ENCODE measurements around the gene NR2F1. TPM values are rescaled to one million over a fixed set of nuclear protein-coding genes. Genes with fewer than 3 reads are reported as not detected.

NR2F1 gene
- total RNA-seq, 1 donor from 2014 or later, result not detected

- DNase-seq (ENCODE audit: low spot score), result no peak
- no peak overlapping the region for H3K4me3 Mint-ChIP-seq
- H3K36me3 Mint-ChIP-seq (ENCODE audit: low read depth), result peaks cover 2% of the 10 kb centered on the region
- peaks cover 90% of the 10 kb centered on the region for H3K27me3 Mint-ChIP-seq (ENCODE audit: insufficient read depth)
- H3K9me3 Mint-ChIP-seq, result no peaks in the 10 kb centered on the region
- H3K27ac Mint-ChIP-seq, result no peak overlapping the region
- H3K4me1 Mint-ChIP-seq (ENCODE audit: low read depth), result peaks cover 10% of the 10 kb centered on the region
- intact Hi-C loops (cut with micrococcal nuclease), result loop anchor here (1.0 to 5.0 kb wide), 4 partner anchors 37 to 1241 kb away; no protein-coding TSS in a partner anchor
These were observed 25.8 kb downstream of the NR2F1 start for GRCh38 chr5:93608855-93609254.

GRCh38 chr5:93609762-93610161, 26.7 kb downstream of the NR2F1 start:
- peaks cover 92% of the 10 kb centered on the region for H3K27me3 Mint-ChIP-seq (ENCODE audit: insufficient read depth)
- DNase-seq (ENCODE audit: low spot score), result no peak
- peaks cover 10% of the 10 kb centered on the region for H3K4me1 Mint-ChIP-seq (ENCODE audit: low read depth)
- intact Hi-C loops (cut with micrococcal nuclease), result loop anchor here (1.0 to 10.0 kb wide), 3 partner anchors 7 to 505 kb away; a partner anchor contains a TSS
- no peak overlapping the region for H3K4me3 Mint-ChIP-seq
- H3K9me3 Mint-ChIP-seq, result no peaks in the 10 kb centered on the region
- no peak overlapping the region for H3K27ac Mint-ChIP-seq
- peaks cover under 1% of the 10 kb centered on the region for H3K36me3 Mint-ChIP-seq (ENCODE audit: low read depth)

- Mint-ChIP-seq H3K9me3 (no peaks in the 10 kb centered on the region), H3K4me3 (no peak overlapping the region), H3K36me3 (ENCODE audit: low read depth) (no peaks in the 10 kb centered on the region), H3K4me1 (ENCODE audit: low read depth) (peaks cover 10% of the 10 kb centered on the region), H3K27me3 (ENCODE audit: insufficient read depth) (peaks cover 86% of the 10 kb centered on the region), H3K27ac (no peak overlapping the region)
- intact Hi-C loops (cut with micrococcal nuclease), result loop anchor here (1.0 to 10.0 kb wide), 3 partner anchors 8 to 504 kb away; a partner anchor contains a TSS
- no peak for DNase-seq (ENCODE audit: low spot score)
These were observed 27.7 kb downstream of the NR2F1 start for GRCh38 chr5:93610581-93611272.

GRCh38 chr5:93611273-93611975, 28.4 kb downstream of the NR2F1 start:
- no peak overlapping the region for H3K27ac Mint-ChIP-seq
- peaks cover 85% of the 10 kb centered on the region for H3K27me3 Mint-ChIP-seq (ENCODE audit: insufficient read depth)
- no peaks in the 10 kb centered on the region for H3K36me3 Mint-ChIP-seq (ENCODE audit: low read depth)
- peaks cover 10% of the 10 kb centered on the region for H3K4me1 Mint-ChIP-seq (ENCODE audit: low read depth)
- H3K9me3 Mint-ChIP-seq, result no peaks in the 10 kb centered on the region
- intact Hi-C loops (cut with micrococcal nuclease), result loop anchor here (1.0 to 10.0 kb wide), 2 partner anchors 9 to 503 kb away; a partner anchor contains a TSS
- DNase-seq (ENCODE audit: low spot score), result no peak
- no peak overlapping the region for H3K4me3 Mint-ChIP-seq

- H3K4me3 Mint-ChIP-seq, result no peak overlapping the region
- no peak overlapping the region for H3K27ac Mint-ChIP-seq
- intact Hi-C loops (cut with micrococcal nuclease), result loop anchor here (1.0 to 10.0 kb wide), 2 partner anchors 8 to 503 kb away; a partner anchor contains a TSS
- H3K4me1 Mint-ChIP-seq (ENCODE audit: low read depth), result peaks cover 9% of the 10 kb centered on the region
- H3K27me3 Mint-ChIP-seq (ENCODE audit: insufficient read depth), result peaks cover 82% of the 10 kb centered on the region
- no peaks in the 10 kb centered on the region for H3K9me3 Mint-ChIP-seq
- no peak for DNase-seq (ENCODE audit: low spot score)
- no peaks in the 10 kb centered on the region for H3K36me3 Mint-ChIP-seq (ENCODE audit: low read depth)
These were observed 29.2 kb downstream of the NR2F1 start for GRCh38 chr5:93611976-93612854.

DNA sequence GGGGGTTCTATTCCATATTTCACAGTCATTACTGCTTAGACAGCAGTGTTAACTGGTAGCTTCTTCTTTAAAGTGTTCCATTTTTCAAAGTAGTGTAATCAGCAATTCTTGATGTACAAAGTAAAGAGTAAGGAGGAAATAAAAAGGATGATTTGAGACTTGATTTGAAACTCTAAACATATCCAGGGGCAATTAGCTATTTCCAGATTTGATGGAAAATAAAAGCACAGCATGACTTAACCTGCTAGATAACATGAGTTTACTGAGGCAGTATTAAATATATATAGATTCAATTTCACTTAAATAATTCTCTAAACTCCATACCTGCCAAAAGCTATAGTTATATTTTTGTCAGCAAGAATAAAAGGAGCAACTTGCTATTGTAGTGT, 29.8 kb downstream of the NR2F1 start:
- peaks cover 76% of the 10 kb centered on the region for H3K27me3 Mint-ChIP-seq (ENCODE audit: insufficient read depth)
- H3K36me3 Mint-ChIP-seq (ENCODE audit: low read depth), result no peaks in the 10 kb centered on the region

GRCh38 chr5:93616538-93617174, 33.6 kb downstream of the NR2F1 start:
- no peak for DNase-seq (ENCODE audit: low spot score)
- no peaks in the 10 kb centered on the region for H3K9me3 Mint-ChIP-seq
- peaks cover 61% of the 10 kb centered on the region for H3K27me3 Mint-ChIP-seq (ENCODE audit: insufficient read depth)
- peaks cover 10% of the 10 kb centered on the region for H3K4me1 Mint-ChIP-seq (ENCODE audit: low read depth)
- H3K27ac Mint-ChIP-seq, result no peak overlapping the region
- intact Hi-C loops (cut with micrococcal nuclease), result loop anchor here (10.0 kb wide), 1 partner anchor 498 kb away; a partner anchor contains a TSS
- H3K36me3 Mint-ChIP-seq (ENCODE audit: low read depth), result no peaks in the 10 kb centered on the region
- H3K4me3 Mint-ChIP-seq, result no peak overlapping the region

More for the DNA sequence above, 29.8 kb downstream of the NR2F1 start:
- intact Hi-C loops (cut with micrococcal nuclease), result loop anchor here (10.0 kb wide), 1 partner anchor 502 kb away; a partner anchor contains a TSS
- Mint-ChIP-seq H3K4me3 (no peak overlapping the region), H3K4me1 (ENCODE audit: low read depth) (peaks cover 3% of the 10 kb centered on the region), H3K9me3 (no peaks in the 10 kb centered on the region), H3K27ac (no peak overlapping the region)
- DNase-seq (ENCODE audit: low spot score), result no peak

- Mint-ChIP-seq H3K9me3 (no peaks in the 10 kb centered on the region), H3K27me3 (ENCODE audit: insufficient read depth) (peaks cover 44% of the 10 kb centered on the region), H3K27ac (peak overlapping the region; percentile 29), H3K4me3 (peak overlapping the region; percentile 90), H3K4me1 (ENCODE audit: low read depth) (peaks cover 10% of the 10 kb centered on the region), H3K36me3 (ENCODE audit: low read depth) (no peaks in the 10 kb centered on the region)
- peak; percentile 25 for DNase-seq (ENCODE audit: low spot score)
- intact Hi-C loops (cut with micrococcal nuclease), result loop anchor here (1.0 to 5.0 kb wide), 3 partner anchors 9 to 1232 kb away; no protein-coding TSS in a partner anchor
These were observed 37.7 kb downstream of the NR2F1 start for GRCh38 chr5:93620487-93621326.

DNA sequence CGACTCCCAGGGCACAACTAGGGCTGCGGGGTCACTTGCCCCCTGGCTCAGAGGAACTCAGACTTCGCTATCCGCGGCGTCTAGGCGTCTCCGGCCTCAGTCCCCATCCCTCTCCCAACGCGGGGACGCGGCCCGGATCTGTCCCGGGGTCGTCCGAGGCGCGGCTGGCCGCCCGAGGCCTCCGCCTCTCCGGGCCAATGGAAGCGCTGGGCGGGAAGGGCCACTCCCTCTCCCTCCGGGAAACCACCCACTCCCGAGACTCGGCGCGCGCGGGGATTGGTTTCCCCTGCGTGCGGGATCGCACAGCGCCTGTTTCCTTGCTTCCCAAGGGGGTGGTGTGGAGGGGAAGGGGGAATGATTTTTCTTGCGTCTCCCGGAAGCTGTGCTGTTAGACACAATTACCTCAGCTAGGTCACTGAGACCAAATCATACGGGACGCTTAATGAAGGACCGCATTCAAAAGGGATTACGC, 38.3 kb downstream of the NR2F1 start:
- DNase-seq (ENCODE audit: low spot score), result no peak
- no peak overlapping the region for H3K27ac Mint-ChIP-seq
- no peaks in the 10 kb centered on the region for H3K36me3 Mint-ChIP-seq (ENCODE audit: low read depth)
- peaks cover 10% of the 10 kb centered on the region for H3K4me1 Mint-ChIP-seq (ENCODE audit: low read depth)
- H3K27me3 Mint-ChIP-seq (ENCODE audit: insufficient read depth), result peaks cover 39% of the 10 kb centered on the region
- peak overlapping the region; percentile 58 for H3K4me3 Mint-ChIP-seq
- intact Hi-C loops (cut with micrococcal nuclease), result loop anchor here (5.0 kb wide), 2 partner anchors 181 to 1231 kb away; no protein-coding TSS in a partner anchor
- H3K9me3 Mint-ChIP-seq, result no peaks in the 10 kb centered on the region

DNA sequence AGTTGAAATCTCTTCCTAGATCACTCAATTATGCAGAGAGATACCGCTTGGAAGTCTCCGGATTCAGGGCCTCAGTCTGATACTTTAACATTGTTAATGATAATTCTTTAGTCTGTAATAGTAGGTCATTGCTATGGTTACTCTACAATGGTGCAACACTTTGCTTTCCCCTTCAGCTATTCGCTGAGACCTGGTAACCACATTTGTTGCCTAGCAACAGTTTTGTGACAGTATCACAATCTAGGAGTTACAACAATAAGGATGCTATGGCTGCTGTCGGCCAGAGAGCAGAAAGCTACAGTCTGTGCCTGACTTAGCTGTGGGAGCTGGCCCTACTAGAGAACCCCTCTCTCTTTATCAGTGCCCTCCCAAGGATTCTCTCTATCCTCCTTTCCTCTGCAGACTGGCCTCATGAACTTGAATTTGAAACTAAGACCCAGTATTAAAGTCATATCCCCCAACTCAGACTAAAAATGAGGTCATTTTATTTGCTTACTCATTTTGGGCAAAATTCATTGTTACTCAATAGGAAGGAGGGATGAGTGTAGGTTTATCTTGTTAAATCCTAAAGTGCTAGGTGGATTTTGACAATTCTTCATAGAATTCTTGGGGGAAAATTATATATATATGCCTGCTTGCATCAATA, 39.3 kb downstream of the NR2F1 start:
- Mint-ChIP-seq H3K4me3 (no peak overlapping the region), H3K27ac (no peak overlapping the region), H3K4me1 (ENCODE audit: low read depth) (peaks cover 10% of the 10 kb centered on the region), H3K9me3 (no peaks in the 10 kb centered on the region), H3K27me3 (ENCODE audit: insufficient read depth) (peaks cover 35% of the 10 kb centered on the region), H3K36me3 (ENCODE audit: low read depth) (no peaks in the 10 kb centered on the region)
- no peak for DNase-seq (ENCODE audit: low spot score)
- intact Hi-C loops (cut with micrococcal nuclease), result loop anchor here (5.0 kb wide), 2 partner anchors 180 to 1230 kb away; no protein-coding TSS in a partner anchor

GRCh38 chr5:93623153-93623552, 40.1 kb downstream of the NR2F1 start:
- Mint-ChIP-seq H3K4me1 (ENCODE audit: low read depth) (peaks cover 10% of the 10 kb centered on the region), H3K36me3 (ENCODE audit: low read depth) (no peaks in the 10 kb centered on the region), H3K9me3 (no peaks in the 10 kb centered on the region), H3K27me3 (ENCODE audit: insufficient read depth) (peaks cover 35% of the 10 kb centered on the region), H3K27ac (no peak overlapping the region), H3K4me3 (no peak overlapping the region)
- no peak for DNase-seq (ENCODE audit: low spot score)
- intact Hi-C loops (cut with micrococcal nuclease), result loop anchor here (5.0 kb wide), 2 partner anchors 179 to 1229 kb away; no protein-coding TSS in a partner anchor

Measured in activated T-helper 1 cell treated with anti-CD3 and anti-CD28 coated beads, Interleukin-12 subunit alpha, Interleukin-12 subunit beta, Interleukin-2, Interleukin-4 antibody, amounts not matched to agents 30 ng/mL and 10 ng/mL and 1 ng/mL, durations not matched to agents 14 hours and 24 hours and 36 hours (primary cell).